Mesothelial cell of epicardium (in vitro differentiated cells): ENCODE data around the gene ADAMTS13. TPM values are rescaled to one million over a fixed set of nuclear protein-coding genes. Genes with fewer than 3 reads are reported as not detected.

Experiments
- DNase-seq, 2 experiments: peaks; one replicate each; pipeline ENCODE4 v3.0.0; 2021; ENCODE audit warnings: low spot score in 2 of 2; ENCODE audit not compliant: unreplicated experiment in 2 of 2
- H3K27ac Mint-ChIP-seq: 2 replicates; pipeline ENCODE4 v1.8.0; 2021; ENCODE audit warnings: mixed read lengths
- H3K27me3 Mint-ChIP-seq: 2 replicates; pipeline ENCODE4 v1.8.0; 2021; ENCODE audit warnings: low read depth, mixed read lengths
- H3K36me3 Mint-ChIP-seq: 2 replicates; pipeline ENCODE4 v1.8.0; 2021; ENCODE audit warnings: mixed read lengths
- H3K4me1 Mint-ChIP-seq: 2 replicates; pipeline ENCODE4 v1.8.0; 2021; ENCODE audit warnings: mixed read lengths
- H3K4me3 Mint-ChIP-seq: 2 replicates; pipeline ENCODE4 v1.8.0; 2021; ENCODE audit warnings: mild to moderate bottlenecking, moderate library complexity, mixed read lengths
- H3K9me3 Mint-ChIP-seq: 2 replicates; pipeline ENCODE4 v1.8.0; 2021; ENCODE audit warnings: mixed read lengths
- CTCF ChIP-seq: fragments of 200-600 bp; sonication (generic); IDR thresholded peaks from one replicate; pipeline ENCODE4 v1.5.0; 2021; ENCODE audit warnings: antibody characterized with exemption; ENCODE audit not compliant: unreplicated experiment
- total RNA-seq: library from RNA; stranded (reverse); gene quantifications from 3 replicates; pipeline ENCODE4 v1.2.1, GENCODE V29; 2021

ADAMTS13 gene
- total RNA-seq, 1 donor from 2014 or later, result 21.3 TPM

GRCh38 chr9:133424187-133424586, 2.0 kb downstream of the ADAMTS13 start:
- H3K27ac Mint-ChIP-seq, result no peak overlapping the region
- no peaks in the 10 kb centered on the region for H3K9me3 Mint-ChIP-seq
- DNase-seq, result no peak

DNA sequence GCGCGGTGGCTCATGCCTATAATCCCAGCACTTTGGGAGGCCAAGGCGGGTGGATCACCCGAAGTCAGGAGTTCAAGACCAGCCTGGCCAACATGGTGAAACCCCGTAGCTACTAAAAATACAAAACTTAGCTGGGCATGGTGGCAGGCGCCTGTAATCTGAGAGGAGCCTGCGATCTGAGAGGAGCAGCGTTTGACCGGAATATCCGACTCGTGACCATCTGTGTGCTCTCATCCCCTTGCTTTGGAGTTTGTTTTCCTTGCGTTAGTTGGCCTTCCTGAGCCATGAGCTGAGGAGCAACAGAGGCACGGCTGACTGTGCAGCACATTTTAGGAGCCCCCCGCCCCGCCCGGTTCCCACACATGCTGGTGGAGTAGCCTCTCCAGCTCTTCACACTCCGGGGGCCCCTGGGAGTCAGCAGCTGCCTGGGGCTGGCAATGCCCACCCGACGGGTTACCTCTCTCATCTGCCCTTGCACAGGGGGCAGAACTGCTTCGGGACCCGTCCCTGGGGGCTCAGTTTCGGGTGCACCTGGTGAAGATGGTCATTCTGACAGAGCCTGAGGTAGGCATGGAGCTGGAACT, 3.0 kb downstream of the ADAMTS13 start:
- Mint-ChIP-seq H3K36me3 (peaks cover 3% of the 10 kb centered on the region), H3K4me3 (no peak overlapping the region), H3K27ac (no peak overlapping the region), H3K27me3 (peaks cover 22% of the 10 kb centered on the region), H3K4me1 (peaks cover 4% of the 10 kb centered on the region), H3K9me3 (no peaks in the 10 kb centered on the region)
- DNase-seq, result no peak
- no peak for TF ChIP-seq CTCF

More at GRCh38 chr9:133424187-133424586, 2.0 kb downstream of the ADAMTS13 start:
- H3K27me3 Mint-ChIP-seq, result peaks cover 16% of the 10 kb centered on the region
- no peak overlapping the region for H3K4me3 Mint-ChIP-seq
- no peak for TF ChIP-seq CTCF
- H3K4me1 Mint-ChIP-seq, result peaks cover 2% of the 10 kb centered on the region
- H3K36me3 Mint-ChIP-seq, result peaks cover 3% of the 10 kb centered on the region

GRCh38 chr9:133426011-133426410, 3.8 kb downstream of the ADAMTS13 start:
- H3K27me3 Mint-ChIP-seq, result peaks cover 25% of the 10 kb centered on the region
- no peaks in the 10 kb centered on the region for H3K9me3 Mint-ChIP-seq
- no peak overlapping the region for H3K27ac Mint-ChIP-seq
- no peak for TF ChIP-seq CTCF
- DNase-seq, result no peak
- H3K36me3 Mint-ChIP-seq, result peaks cover 3% of the 10 kb centered on the region
- H3K4me1 Mint-ChIP-seq, result peaks cover 4% of the 10 kb centered on the region
- no peak overlapping the region for H3K4me3 Mint-ChIP-seq

DNA sequence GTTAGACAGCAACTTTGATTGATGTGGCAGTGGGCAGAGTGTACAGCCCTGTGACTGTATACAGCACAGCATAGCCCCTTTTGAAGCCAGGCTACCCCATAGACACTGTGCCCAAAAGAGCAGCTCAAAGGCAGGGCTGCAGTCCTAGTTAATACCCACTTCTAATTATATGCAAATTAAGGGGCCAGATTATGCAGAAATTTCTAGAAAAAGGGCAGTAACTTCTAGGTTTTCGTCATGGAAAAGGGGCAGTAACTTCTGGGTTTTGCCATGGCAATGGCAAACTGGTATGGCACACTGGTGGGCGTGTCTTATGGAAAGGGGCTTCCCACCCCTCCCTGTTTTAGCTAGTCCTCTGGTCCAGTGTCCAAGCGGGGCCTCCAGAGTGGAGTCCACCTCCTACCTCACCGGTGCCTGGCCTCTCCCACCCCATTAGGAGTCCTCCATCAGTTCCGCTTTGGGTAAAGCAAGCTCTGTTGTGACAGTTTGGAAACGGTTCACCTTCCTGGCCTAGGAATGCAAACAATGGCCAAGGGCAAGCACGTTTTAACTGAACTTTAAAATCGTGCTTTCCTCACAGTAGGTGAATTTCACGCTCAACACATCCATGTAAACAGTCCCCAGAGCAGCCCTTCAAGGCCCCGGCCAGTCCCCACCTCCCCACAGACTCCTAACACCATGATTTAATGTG, 5.6 kb downstream of the ADAMTS13 start:
- DNase-seq, result no peak
- no peak for TF ChIP-seq CTCF
- H3K27ac Mint-ChIP-seq, result no peak overlapping the region
- H3K4me3 Mint-ChIP-seq, result peak overlapping the region; percentile 51
- peaks cover 4% of the 10 kb centered on the region for H3K4me1 Mint-ChIP-seq
- no peaks in the 10 kb centered on the region for H3K9me3 Mint-ChIP-seq
- peaks cover 3% of the 10 kb centered on the region for H3K36me3 Mint-ChIP-seq
- H3K27me3 Mint-ChIP-seq, result peaks cover 28% of the 10 kb centered on the region

DNA sequence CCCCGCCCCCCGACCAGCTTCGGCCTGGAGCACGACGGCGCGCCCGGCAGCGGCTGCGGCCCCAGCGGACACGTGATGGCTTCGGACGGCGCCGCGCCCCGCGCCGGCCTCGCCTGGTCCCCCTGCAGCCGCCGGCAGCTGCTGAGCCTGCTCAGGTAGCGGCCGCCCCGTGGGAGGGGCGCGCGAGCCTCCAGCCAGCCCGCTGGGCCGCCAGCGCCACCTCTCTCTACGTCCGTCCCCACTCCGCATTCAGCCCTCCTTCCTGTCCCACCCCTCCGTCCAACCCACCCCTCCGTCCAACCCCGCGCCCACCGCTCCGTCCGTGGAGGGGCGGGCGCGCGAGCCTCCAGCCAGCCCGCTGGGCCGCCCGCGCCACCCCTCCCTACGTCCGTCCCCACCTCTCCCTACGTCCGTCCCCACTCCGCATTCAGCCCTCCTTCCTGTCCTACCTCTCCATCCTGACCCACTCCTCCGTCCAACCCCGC, 6.5 kb downstream of the ADAMTS13 start:
- Mint-ChIP-seq H3K4me3 (peak overlapping the region; percentile 34), H3K4me1 (peaks cover 4% of the 10 kb centered on the region), H3K27me3 (peaks cover 30% of the 10 kb centered on the region), H3K9me3 (no peaks in the 10 kb centered on the region), H3K36me3 (peaks cover 3% of the 10 kb centered on the region), H3K27ac (no peak overlapping the region)
- no peak for TF ChIP-seq CTCF
- peak in 1 of 2 experiments; percentile 43 for DNase-seq
